Duodenal mucosa (tissue), 2 donors: ENCODE measurements around the gene NOX4.
"Not testable (repeated sequence)": the region's sequence is repeated elsewhere in the genome, so short reads cannot be mapped to it uniquely, and the experiment has no call there.

Experiments
- H3K27ac ChIP-seq: one replicate; pipeline ENCODE4 v1.7.0; 2013; ENCODE audit warnings: low read depth, low read length
- H3K27me3 ChIP-seq, 2 donors: one replicate each; pipeline ENCODE4 v1.7.0; 2013; ENCODE audit warnings: low read length in 2 of 2, control low read depth in 1 of 2; ENCODE audit not compliant: insufficient read depth in 2 of 2, control insufficient read depth in 1 of 2
- H3K36me3 ChIP-seq, 2 donors: one replicate each; pipeline ENCODE4 v1.7.0; 2013; ENCODE audit warnings: low read length in 2 of 2, control low read depth in 1 of 2; ENCODE audit not compliant: insufficient read depth in 2 of 2, control insufficient read depth in 1 of 2
- H3K4me1 ChIP-seq, 2 donors: one replicate each; pipeline ENCODE4 v1.7.0; 2013; ENCODE audit warnings: low read length in 2 of 2, control low read depth in 1 of 2; ENCODE audit not compliant: insufficient read depth in 2 of 2, control insufficient read depth in 1 of 2
- H3K4me3 ChIP-seq, 2 donors: one replicate each; pipeline ENCODE4 v1.7.0; 2013; ENCODE audit warnings: low read length in 2 of 2, low read depth in 1 of 2
- H3K9ac ChIP-seq, 2 donors: one replicate each; pipeline ENCODE4 v1.7.0; 2013; ENCODE audit warnings: low read length in 2 of 2, low read depth in 1 of 2
- H3K9me3 ChIP-seq, 2 donors: one replicate each; pipeline ENCODE4 v1.7.0; 2013; ENCODE audit warnings: low read length in 2 of 2, control low read depth in 1 of 2; ENCODE audit not compliant: control insufficient read depth in 1 of 2

NOX4 gene

GRCh38 chr11:89281032-89281677, 210.0 kb downstream of the NOX4 start:
- H3K9me3 ChIP-seq, H3K27ac ChIP-seq, H3K36me3 ChIP-seq, H3K27me3 ChIP-seq, H3K9ac ChIP-seq, H3K4me1 ChIP-seq, H3K4me3 ChIP-seq: not testable (repeated sequence)

GRCh38 chr11:89279176-89279575, 212.0 kb downstream of the NOX4 start:
- Histone ChIP-seq H3K36me3 (no peaks in the 10 kb centered on the region), H3K27me3 (no peaks in the 10 kb centered on the region), H3K9me3 (no peaks in the 10 kb centered on the region), H3K4me1 (no peaks in the 10 kb centered on the region), H3K9ac (no peak overlapping the region), H3K4me3 (no peak overlapping the region), H3K27ac (no peak overlapping the region)

GRCh38 chr11:89275966-89276365, 215.2 kb downstream of the NOX4 start:
- no peaks in the 10 kb centered on the region for H3K9me3 ChIP-seq
- H3K4me1 ChIP-seq, result no peaks in the 10 kb centered on the region
- H3K9ac ChIP-seq, result no peak overlapping the region
- no peaks in the 10 kb centered on the region for H3K27me3 ChIP-seq
- H3K4me3 ChIP-seq, result no peak overlapping the region
- H3K36me3 ChIP-seq, result no peaks in the 10 kb centered on the region
- H3K27ac ChIP-seq, result no peak overlapping the region
